HEK293T (cell line): ENCODE measurements around the gene ARHGAP26.

Experiments used
- CTCF ChIA-PET: fragments of 350-600 bp; formaldehyde crosslinking; extraction: SDS; loops from one replicate; lab custom pipeline; 2021; ENCODE audit warnings: antibody characterized with exemption, inconsistent platforms; lab: Yijun Ruan, JAX
- POLR2A ChIA-PET: fragments of 350-600 bp; formaldehyde crosslinking; extraction: SDS; loops from one replicate; lab custom pipeline; 2020; ENCODE audit warnings: antibody characterized with exemption, inconsistent platforms; lab: Yijun Ruan, JAX
- DNase-seq: peaks from one replicate; pipeline ENCODE4 v3.0.0; 2012; ENCODE audit warnings: mixed read lengths; ENCODE audit errors: extremely low spot score
- ARNT ChIP-seq: fragments of 450-650 bp; IDR thresholded peaks from 2 replicates; pipeline ENCODE4 v1.6.1; 2017; ENCODE audit warnings: mild to moderate bottlenecking
- BHLHE40 ChIP-seq: fragments of 450-650 bp; IDR thresholded peaks from 2 replicates; pipeline ENCODE4 v1.6.1; 2016; ENCODE audit warnings: mild to moderate bottlenecking, moderate library complexity, borderline replicate concordance
- CTBP1 ChIP-seq: fragments of 450-650 bp; IDR thresholded peaks from 2 replicates; pipeline ENCODE4 v1.6.1; 2016; ENCODE audit warnings: borderline replicate concordance
- ELF4 ChIP-seq: fragments of 450-650 bp; IDR thresholded peaks from 2 replicates; pipeline ENCODE4 v1.6.1; 2017; ENCODE audit warnings: antibody characterized with exemption
- FOXA1 ChIP-seq: fragments of 450-650 bp; IDR thresholded peaks from 2 replicates; pipeline ENCODE4 v1.6.1; 2016; ENCODE audit warnings: mild to moderate bottlenecking
- FOXK2 ChIP-seq: fragments of 450-650 bp; IDR thresholded peaks from 2 replicates; pipeline ENCODE4 v1.6.1; 2016; ENCODE audit warnings: mild to moderate bottlenecking
- FOXM1 ChIP-seq: fragments of 450-650 bp; IDR thresholded peaks from 2 replicates; pipeline ENCODE4 v1.6.1; 2017; ENCODE audit warnings: mild to moderate bottlenecking, borderline replicate concordance
- HDGF ChIP-seq: fragments of 450-650 bp; IDR thresholded peaks from 2 replicates; pipeline ENCODE4 v1.6.1; 2017; ENCODE audit warnings: antibody characterized with exemption, borderline replicate concordance
- L3MBTL2 ChIP-seq: fragments of 450-650 bp; conservative IDR thresholded peaks from 2 replicates; pipeline ENCODE4 v1.6.1; 2016; ENCODE audit warnings: mild to moderate bottlenecking
- LEF1 ChIP-seq: fragments of 450-650 bp; IDR thresholded peaks from 2 replicates; pipeline ENCODE4 v1.6.1; 2017; ENCODE audit warnings: mild to moderate bottlenecking, borderline replicate concordance
- NFRKB ChIP-seq: fragments of 450-650 bp; IDR thresholded peaks from 2 replicates; pipeline ENCODE4 v1.6.1; 2016; ENCODE audit warnings: mild to moderate bottlenecking, moderate library complexity
- SP1 ChIP-seq: fragments of 450-650 bp; IDR thresholded peaks from 2 replicates; pipeline ENCODE4 v1.6.1; 2017
- SUZ12 ChIP-seq: fragments of 450-650 bp; IDR thresholded peaks from 2 replicates; pipeline ENCODE4 v1.6.1; 2016; ENCODE audit warnings: mild to moderate bottlenecking
- TARDBP ChIP-seq: fragments of 450-650 bp; IDR thresholded peaks from 2 replicates; pipeline ENCODE4 v1.6.1; 2016
- ZNF384 ChIP-seq: fragments of 450-650 bp; IDR thresholded peaks from 2 replicates; pipeline ENCODE4 v1.6.1; 2016
- TF ChIP-seq, protein P1 (sequence below): fragments of 450-650 bp; IDR thresholded peaks from 2 replicates; pipeline ENCODE4 v1.6.1; 2016

The ARHGAP26 gene

DNA sequence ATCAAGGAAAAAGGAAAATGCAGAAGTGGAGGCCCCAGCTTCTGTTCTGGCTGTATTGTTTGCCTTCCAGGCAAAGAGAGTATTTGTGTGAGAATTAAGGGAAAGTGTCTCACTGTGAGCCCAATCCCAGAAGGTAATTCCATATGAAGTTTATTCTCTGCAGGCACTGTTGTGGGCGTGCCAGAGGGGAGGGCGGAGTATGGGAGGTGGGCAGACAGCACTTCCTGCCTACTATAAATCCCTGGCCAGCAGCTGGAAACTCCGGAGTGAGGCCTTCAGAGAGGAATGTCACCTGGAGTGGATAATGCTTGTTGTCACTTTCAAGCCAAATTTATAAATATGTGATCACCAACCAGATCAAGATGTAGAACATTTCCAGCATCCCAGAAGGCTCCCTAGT is 209.5 kb downstream of the ARHGAP26 start:
- no peak for TF ChIP-seq FOXA1
- TF ChIP-seq, protein P1, sequence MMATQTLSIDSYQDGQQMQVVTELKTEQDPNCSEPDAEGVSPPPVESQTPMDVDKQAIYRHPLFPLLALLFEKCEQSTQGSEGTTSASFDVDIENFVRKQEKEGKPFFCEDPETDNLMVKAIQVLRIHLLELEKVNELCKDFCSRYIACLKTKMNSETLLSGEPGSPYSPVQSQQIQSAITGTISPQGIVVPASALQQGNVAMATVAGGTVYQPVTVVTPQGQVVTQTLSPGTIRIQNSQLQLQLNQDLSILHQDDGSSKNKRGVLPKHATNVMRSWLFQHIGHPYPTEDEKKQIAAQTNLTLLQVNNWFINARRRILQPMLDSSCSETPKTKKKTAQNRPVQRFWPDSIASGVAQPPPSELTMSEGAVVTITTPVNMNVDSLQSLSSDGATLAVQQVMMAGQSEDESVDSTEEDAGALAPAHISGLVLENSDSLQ: no peak
- no peak for TF ChIP-seq TARDBP
- TF ChIP-seq SP1: no peak
- no peak for TF ChIP-seq FOXM1
- TF ChIP-seq L3MBTL2: no peak
- no peak for TF ChIP-seq LEF1
- TF ChIP-seq ZNF384: no peak
- TF ChIP-seq FOXK2: no peak
- TF ChIP-seq ELF4: no peak
- no peak for DNase-seq
- POLR2A ChIA-PET: no interaction called here
- CTCF ChIA-PET: no interaction called here

DNA sequence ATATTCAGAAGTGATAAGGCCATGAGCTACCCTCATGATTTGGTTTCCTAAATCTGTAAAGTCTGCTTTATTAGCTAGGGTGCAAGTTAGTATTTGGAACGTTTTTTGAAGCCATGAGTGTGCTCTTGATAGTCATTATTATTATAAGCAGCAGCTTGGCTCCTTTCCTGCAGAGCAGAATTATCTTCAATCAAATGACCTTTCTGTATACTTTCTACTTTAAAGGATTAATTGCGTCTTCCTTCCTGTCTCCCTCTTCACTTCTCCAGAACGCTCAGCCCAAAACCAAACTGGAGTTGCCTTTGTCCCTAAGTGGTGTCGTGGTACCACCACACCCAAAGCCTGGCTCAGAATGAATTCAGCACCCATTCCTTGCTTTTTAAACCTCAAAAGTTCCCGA is 211.3 kb downstream of the ARHGAP26 start:
- ChIA-PET POLR2A (no interaction called here), CTCF (interaction anchor here (0.5 kb wide), 1 partner anchor 35 kb away, joined by 3 read pairs; no protein-coding TSS in a partner anchor)

DNA sequence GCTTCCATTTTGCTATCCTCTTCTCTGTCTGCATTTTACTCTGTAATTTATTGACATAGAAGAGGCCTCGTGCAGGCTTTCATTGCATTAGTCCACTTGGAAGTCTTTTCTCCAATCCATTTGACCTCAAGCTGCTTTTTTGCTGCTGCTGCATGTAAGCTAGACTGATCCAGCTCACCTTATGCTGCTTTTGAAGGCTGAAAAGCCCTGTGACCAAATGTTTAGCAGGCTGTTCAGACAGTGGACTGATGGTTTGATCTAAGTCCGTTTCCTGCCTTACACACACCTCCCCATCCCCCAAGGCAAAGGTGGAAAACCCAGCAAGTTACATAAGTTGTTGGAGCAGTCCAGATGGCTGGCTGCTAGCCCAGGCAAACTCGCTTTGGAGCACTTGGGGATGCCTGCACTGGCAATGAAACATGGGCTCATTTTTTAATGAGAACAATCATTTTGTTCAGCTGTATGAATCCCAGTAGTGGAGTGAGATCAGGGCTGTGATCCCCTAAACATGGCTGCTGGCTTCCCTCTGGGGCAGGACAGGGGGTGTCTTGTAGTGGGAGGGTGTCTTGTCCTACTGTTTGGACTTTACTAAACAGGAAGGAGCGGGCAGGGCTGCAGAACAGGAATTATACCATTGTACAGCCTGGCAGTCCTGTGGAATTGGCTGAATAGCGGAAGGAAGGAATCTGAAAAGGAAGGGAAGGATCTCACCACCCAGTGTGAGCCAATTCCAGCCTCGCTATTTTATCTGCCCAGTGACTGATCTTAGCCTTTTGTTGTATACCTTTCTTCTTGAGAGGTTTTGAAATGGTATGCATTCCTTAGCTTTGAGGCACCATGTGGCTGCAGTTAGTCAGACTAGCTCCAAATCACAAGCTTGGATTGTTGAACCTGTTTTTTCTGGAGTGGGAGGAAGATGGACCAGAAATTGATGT is 212.0 kb downstream of the ARHGAP26 start:
- no peak for DNase-seq
- POLR2A ChIA-PET: no interaction called here
- CTCF ChIA-PET: interaction anchor here (0.5 kb wide), 1 partner anchor 35 kb away, joined by 3 read pairs; no protein-coding TSS in a partner anchor
- TF ChIP-seq SP1 (no peak), FOXA1 (no peak), NFRKB (no peak), FOXM1 (no peak), ZNF384 (no peak), L3MBTL2 (no peak), CTBP1 (no peak), BHLHE40 (no peak), HDGF (no peak), FOXK2 (no peak), TARDBP (no peak), ARNT (no peak), SUZ12 (no peak), ELF4 (no peak)
- TF ChIP-seq, protein P1: no peak

More for the DNA sequence above, 211.3 kb downstream of the ARHGAP26 start:
- no peak for DNase-seq
- no peak for TF ChIP-seq FOXA1
- no peak for TF ChIP-seq ARNT
- no peak for TF ChIP-seq LEF1
- no peak for TF ChIP-seq TARDBP
- TF ChIP-seq BHLHE40: no peak
- TF ChIP-seq, protein P1: no peak
- no peak for TF ChIP-seq ELF4
- no peak for TF ChIP-seq SP1
- no peak for TF ChIP-seq NFRKB
- TF ChIP-seq ZNF384: no peak
- no peak for TF ChIP-seq SUZ12
- TF ChIP-seq L3MBTL2: no peak

DNA sequence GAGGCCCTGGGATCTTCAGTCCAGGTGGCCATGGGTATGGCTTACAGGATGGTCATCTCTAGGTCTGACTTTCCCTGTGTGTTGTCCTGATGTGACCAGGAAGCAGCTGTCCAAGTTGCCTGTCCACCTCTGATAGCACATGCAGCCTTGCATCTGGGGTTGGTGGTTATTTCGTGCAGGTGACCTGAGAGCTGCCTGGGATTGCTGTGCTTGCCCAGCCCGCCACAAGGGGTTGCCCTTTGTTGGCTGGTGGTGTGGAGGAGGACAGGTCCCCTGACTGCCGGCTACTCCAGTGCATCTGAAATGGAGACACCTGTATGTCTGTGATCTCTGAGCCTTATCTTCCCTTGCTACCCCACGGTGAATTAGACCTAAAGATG is 212.6 kb downstream of the ARHGAP26 start:
- ChIA-PET CTCF (no interaction called here), POLR2A (no interaction called here)
- DNase-seq: no peak
- no peak for TF ChIP-seq LEF1
- no peak for TF ChIP-seq CTBP1
- TF ChIP-seq FOXA1: no peak
- TF ChIP-seq, protein P1: no peak
- TF ChIP-seq NFRKB: no peak
- no peak for TF ChIP-seq HDGF
- TF ChIP-seq L3MBTL2: no peak
- no peak for TF ChIP-seq ARNT
- TF ChIP-seq ZNF384: no peak
- TF ChIP-seq ELF4: no peak
- TF ChIP-seq FOXK2: no peak
- TF ChIP-seq BHLHE40: no peak
- TF ChIP-seq SUZ12: no peak
- TF ChIP-seq TARDBP: no peak
- no peak for TF ChIP-seq SP1
- no peak for TF ChIP-seq FOXM1

DNA sequence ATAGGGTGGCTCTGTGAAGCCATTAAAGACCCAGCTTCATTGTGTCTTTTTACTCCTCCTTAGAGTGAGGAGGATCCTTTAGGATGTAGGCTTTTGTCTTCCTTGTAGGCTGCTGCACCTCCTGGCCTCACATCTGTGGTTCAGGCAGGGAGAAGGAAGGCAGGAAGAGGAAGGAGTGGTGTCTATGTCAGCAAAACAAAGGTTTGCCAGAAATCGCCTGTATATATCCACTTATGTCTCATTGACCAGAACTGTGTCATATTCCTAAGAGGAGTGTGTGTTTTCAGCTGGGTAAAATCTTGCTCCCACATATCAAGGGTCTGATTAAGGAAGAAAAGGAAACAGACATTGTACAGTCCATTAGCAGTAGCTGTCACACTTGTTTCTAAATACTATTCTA is 213.8 kb downstream of the ARHGAP26 start:
- no peak for TF ChIP-seq BHLHE40
- TF ChIP-seq ARNT: no peak
- no peak for TF ChIP-seq NFRKB
- TF ChIP-seq ZNF384: no peak
- no peak for TF ChIP-seq FOXA1
- TF ChIP-seq TARDBP: no peak
- TF ChIP-seq FOXK2: no peak
- no peak for TF ChIP-seq CTBP1
- TF ChIP-seq ELF4: no peak
- TF ChIP-seq SP1: no peak
- no peak for TF ChIP-seq SUZ12
- no peak for TF ChIP-seq L3MBTL2
- no peak for TF ChIP-seq LEF1
- TF ChIP-seq HDGF: no peak
- TF ChIP-seq FOXM1: no peak
- TF ChIP-seq, protein P1: no peak
- CTCF ChIA-PET: interaction anchor here (0.5 kb wide), 1 partner anchor 235 kb away, joined by 3 read pairs; no protein-coding TSS in a partner anchor
- DNase-seq: no peak
- POLR2A ChIA-PET: no interaction called here
